ENCODE results near the gene HELLS.
A peak's percentile ranks its signal among the peaks of the same experiment; 100 is the strongest.
"Not testable (repeated sequence)": the region's sequence is repeated elsewhere in the genome, so short reads cannot be mapped to it uniquely, and the experiment has no call there.

HELLS gene

DNA sequence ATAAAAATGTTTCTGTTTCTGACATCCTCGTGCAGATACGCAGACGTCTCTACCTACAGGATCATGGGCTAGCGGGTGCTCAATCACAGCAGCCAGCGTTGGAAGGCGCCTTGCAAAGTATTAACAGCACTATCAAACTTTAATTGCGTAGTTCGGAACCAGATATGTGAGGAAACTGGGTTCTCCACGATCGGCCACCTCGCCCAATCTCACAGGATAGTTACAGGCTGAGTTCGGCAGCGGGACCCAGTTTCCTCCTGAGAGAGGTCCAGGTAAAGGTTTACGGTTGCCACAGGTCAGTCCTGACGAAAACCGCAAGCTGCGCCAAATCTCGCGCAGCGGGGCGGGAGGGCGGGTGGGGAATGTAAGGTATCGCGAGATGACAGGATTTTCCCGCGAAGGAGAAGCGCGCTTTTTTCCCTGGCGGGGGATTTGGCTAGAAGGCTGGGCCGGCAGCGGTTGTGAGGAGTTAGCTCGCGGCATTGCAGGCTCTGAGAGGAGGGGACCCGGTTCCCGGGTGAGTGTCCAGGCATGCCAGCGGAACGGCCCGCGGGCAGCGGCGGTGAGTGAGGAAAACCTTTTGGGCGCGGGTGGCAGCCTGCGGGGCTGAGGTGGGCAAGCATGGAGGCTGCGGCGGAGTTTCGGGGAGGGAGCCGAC lies at the start of gene HELLS:
TSS of gene HELLS (plus strand) at position 398 of the 658 bp plus-strand sequence. CDS start at position 532, 134 bp downstream.
- DNase-seq (ENCODE audit: low spot score): peak; percentile 74

DNA sequence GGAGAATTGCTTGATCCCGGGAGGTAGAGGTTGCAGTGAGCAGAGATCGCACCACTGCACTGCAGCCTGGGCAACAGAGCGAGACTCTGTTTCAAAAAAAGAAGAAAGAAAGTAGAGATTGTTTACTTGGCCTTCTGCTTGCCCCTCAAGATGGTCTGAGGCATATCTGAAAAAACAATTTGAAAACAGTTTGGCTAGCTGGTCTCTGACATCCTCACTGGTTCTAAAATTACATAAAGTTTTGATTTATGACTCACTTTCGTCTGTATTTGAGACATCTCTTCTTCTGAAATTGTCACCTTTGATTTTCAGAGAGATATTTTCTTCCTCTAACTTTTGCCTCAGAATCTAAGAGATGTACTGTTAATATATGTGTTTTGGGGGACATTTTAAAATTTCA lies 49.6 kb upstream of the HELLS start:
- DNase-seq (ENCODE audit: low spot score): no peak

DNA sequence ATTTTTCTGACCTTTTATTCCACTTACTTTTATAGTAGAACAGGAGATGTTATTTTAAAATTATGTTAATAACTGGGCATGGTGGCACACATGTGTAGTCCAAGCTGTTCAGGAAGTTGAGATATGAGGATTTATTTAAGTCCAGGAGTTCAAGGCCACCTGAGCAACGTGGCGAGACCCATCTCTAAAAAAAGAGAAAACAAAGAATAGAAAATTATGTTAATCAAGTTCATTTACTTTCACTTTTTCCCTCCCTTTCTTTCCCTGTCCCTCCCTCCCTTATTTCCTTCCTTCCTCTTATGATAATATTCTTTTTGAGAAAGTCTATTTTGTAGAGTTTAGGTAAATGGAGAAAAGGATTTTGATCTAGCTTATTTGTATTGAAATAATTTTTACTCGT lies 48.9 kb upstream of the HELLS start:
- DNase-seq (ENCODE audit: low spot score): no peak

DNA sequence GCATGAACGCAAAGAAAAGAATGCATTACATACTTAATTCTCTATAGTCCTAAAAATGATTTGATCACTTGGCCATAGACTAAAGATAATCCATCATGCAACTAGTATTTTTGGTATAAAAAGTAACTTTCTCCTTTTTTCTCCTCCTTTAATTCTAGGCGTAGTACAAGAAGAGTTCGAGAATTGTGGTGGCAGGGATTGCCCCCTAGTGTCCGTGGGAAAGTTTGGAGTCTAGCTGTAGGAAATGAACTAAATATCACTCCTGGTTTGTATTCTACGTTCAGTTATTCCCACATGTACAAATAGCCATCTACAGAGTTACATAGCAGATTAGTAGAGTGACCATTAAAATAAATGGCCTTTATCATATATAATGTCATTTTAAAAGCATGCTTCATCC lies 45.5 kb upstream of the HELLS start:
- no peak for DNase-seq (ENCODE audit: low spot score)

DNA sequence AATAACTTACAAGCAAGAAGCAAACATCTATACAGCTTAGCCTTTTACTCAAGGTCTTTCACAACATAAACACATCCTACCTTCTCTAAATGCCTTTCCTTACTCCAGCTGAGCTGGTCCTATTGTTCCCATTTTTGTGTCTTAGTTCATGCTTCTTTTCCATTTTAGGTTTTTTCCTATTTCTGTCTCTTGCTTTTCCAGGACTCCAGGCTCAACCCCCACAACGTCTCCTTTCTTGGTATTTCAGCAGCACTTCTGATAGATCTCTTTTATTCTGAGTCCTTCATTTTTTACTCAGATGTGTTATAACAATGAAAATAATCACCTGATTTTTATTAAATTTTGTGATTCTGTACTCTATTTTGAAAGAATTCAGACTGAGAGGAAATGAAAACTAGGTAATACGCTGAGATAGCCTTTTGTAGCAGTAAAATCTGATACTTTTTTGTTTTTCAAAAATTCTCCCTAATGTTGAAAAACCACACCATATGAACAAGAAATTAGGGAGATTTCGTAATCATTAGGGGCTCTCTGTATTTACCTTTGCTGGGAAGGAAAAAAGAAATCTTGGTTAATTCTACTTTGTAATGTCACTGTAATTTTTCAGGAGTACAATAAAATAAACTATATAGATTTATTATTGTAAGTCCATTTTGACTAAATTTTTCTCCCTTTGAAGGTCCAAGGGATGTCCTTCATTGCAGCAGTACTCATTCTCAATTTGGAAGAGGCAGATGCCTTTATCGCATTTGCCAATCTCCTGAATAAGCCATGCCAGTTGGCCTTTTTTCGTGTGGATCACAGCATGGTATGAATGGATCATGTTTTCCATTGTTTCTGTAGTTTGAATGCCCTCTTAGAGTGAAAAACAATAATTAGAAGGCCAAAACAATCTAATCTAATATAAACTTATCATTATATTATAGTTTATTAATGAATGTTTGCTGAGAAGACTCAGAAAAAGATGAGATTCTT lies 24.0 kb upstream of the HELLS start:
- no peak for DNase-seq (ENCODE audit: low spot score)

DNA sequence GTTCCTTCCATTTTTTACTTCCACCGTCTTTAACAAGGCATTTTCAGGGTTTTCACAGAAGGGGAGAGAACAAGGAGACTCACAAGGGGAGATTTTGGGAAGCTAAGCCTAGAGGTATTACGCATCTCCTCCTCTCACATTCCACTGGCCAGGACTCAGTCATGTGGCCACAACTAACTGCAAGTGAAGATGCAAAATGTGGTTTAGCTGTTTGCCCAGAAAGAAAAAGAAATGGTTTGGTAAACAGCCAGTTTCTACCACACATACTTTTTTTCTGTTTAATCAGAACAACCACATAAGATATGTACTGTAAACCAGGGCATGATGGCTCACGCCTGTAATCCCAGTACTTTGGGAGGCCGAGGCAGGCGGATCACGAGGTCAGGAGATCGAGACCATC lies 21.4 kb upstream of the HELLS start:
- no peak for DNase-seq (ENCODE audit: low spot score)

DNA sequence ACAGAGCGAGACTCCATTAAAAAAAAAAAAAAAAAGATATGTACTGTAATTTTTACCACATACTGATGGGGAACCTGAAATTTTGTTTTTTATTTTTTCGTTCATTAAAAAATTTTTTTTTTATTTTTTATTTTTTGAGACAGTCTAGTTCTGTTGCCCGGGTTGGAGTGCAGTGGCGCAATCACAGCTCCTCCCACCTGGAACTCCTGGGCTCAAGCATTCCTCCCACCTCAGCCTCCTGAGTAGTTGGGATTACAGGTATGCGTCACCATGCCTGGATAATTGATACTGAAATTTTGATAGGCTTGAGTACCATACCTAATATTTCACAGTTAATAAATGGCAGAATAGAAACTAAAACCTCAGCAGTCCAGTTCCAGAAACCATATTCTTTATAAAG lies 20.9 kb upstream of the HELLS start:
- DNase-seq (ENCODE audit: low spot score): no peak

DNA sequence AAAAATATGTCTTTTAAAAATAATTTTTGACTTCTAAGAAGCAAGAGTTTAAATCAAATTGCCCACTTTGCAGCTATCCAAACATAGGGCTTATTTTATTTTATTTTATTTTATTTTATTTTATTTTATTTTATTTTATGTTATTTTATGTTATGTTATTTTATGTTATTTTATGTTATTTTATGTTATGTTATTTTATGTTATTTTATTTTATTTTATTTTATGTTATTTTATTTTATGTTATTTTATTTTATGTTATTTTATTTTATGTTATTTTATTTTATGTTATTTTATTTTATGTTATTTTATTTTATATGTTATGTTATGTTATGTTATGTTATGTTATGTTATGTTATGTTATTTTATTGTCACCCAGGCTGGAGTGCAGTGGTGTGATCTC lies 14.0 kb upstream of the HELLS start:
- DNase-seq (ENCODE audit: low spot score): not testable (repeated sequence)

DNA sequence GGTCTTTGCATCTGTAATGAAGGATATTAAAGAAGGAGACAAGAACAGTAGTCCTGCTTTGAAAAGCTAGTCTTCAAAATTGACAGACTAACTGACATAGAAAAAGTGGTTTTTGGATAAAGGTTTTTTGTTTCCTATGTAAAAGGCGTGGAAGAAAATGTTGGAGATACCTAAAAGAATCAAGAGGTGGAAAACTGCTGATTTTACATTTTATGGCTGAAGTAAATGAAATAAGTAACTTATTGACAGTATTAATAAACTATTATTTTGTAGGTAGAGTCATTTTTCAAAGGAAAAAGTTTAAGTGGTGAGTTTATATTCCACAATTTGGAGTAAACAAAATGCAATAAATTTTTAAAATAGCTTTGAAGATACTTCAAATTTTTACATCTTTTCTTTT lies 12.6 kb upstream of the HELLS start:
- no peak for DNase-seq (ENCODE audit: low spot score)

DNA sequence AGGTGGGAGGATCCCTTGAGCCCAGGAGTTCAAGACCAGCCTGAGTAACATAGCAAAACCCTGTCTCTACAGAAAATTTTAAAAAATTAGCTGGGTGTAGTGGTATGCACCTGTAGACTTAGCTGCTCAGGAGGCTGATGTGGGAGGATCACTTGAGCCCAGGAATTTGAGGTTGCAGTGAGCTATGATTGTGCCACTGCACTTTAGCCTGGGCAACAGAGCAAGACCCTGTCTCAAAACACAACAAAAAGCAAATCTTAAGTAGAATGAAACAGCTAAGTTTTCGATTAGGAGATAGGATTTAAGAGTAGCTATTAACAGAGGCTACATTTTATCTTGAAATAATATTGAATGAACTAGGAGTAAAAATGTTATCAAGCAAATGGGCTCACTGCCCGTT lies 3.3 kb upstream of the HELLS start:
- DNase-seq (ENCODE audit: low spot score): not testable (repeated sequence)

DNA sequence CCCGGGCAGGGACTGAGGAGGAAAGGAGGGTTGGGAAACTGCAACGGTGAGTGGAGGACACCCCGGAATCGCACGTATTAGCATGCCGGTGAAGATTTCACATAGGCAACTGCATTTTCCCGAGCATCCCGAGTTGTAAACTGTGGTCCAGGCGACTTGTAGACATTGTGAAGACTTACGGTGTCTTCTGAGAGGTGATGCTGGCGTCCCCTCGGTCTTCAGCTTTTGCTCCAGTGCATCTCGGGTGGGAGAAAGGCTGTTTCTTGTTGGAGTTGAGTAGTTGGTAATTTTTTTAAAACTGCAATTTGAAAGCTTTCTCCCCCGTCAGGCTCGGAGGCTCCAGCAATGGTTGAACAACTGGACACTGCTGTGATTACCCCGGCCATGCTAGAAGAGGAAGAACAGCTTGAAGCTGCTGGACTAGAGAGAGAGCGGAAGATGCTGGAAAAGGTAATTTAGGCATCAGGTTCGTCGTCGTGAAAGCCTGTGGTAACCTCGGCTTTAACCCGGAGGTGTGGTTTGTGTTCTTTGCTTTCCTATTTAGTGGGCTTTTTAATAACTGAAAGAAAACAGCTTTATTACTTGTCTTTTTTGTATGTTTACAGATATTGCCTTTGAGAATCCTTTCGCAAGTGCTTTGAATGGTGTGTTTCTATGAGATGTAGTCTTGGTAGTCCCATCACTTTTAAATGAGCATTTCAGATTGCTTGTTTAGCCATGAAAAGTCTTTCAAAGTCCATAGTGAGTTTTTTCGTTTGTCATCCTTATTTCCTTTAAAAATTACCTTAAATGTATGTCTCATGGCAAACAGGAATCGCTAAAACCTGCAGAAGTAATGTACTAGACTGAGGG lies 687 bp downstream of the HELLS start:
- DNase-seq (ENCODE audit: low spot score): peak; percentile 1

DNA sequence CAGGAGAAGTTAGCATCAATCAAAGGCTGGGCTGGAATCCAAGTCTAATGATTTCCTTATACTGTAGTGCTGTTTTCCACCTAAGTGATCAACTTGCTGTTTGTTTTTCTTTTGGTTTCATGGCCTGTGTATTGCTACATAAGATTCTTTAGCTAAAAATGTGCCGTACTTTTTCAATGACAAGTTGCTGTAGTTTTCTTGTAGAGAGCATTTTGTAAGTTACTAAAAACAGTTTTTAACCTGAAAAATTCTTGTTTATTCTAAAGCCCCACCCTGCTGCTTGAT lies 1.3 kb downstream of the HELLS start:
- no peak for DNase-seq (ENCODE audit: low spot score)

DNA sequence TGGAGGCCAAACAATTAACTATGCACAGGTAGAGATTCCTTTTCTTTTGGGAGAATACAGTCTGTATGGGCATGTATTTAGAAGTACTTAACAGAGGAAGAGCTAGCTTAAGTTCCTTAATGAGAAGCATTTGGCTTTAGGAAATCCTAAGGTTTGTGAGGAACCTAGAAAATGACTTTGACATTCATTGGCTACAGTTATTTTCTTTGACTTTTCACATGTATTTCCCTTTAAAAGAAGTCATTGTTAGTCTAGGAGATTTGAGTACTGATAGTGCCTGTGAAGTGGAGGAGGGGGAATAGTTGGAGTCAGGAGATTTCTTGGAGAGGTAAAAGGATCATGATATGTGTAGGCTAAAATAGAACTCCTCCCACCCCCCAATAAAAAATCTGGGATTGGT lies 3.6 kb downstream of the HELLS start:
- DNase-seq (ENCODE audit: low spot score): no peak

DNA sequence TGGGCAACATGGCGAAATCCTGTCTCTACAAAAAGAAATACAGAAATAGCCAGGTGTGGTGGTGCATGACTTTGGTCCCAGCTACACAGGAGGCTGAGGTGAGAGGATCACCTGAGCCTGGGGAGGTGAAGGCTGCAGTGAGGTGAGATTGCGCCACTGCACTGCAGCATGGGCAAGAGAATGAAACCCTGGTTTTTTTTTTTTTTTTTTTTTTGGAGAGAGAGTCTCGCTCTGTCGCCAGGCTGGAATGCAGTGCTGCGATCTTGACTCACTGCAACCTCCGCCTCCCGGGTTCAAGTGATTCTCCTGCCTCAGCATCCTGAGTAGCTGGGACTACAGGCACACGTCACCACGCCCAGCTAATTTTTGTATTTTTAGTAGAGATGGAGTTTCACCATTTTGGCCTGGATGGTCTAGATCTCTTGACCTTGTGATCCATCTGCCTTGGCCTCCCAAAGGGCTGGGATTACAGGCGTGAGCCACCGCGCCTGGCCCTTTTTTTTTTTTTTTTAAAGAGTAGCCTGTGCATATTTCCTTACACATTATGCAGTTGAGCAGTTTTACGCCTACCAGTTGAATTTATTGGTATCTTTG lies 22.2 kb downstream of the HELLS start:
- DNase-seq (ENCODE audit: low spot score): not testable (repeated sequence)

DNA sequence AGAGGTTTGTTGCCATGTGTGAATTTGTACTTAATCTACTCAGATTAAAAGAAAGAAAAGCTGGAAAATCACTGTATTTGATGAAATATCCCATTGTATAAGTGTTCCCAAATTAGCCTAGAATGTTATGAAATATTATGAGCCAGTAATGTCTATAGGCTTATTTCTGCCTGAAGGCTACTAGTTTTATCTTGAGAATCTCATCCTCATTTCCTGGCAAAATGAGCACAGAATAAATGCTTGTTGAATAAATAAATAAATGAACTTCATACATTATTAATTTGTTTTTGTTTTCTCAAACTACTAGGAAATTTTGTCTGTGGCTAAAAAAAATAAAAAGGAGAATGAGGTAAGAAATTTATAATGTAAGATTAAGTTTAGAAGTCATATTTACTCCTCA lies 25.5 kb downstream of the HELLS start:
- DNase-seq (ENCODE audit: low spot score): no peak

DNA sequence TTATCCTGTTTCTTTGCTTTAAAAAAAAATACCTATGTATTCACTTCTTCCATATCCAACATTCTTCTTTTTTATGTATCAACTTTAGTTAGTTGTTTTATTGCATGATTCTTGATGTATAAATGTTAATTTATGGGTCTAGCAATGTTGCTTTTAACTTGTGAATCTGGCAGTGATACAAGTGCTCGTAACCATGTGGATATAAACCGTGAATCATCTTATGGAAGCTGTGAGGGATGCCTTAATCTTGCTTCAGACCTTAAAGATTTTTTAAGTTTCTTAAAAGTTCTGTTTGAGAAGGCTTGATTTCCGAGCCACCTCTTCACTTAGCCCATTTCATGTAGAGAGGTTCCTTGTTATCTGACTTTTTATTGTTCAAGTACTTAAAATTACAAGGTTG lies 25.9 kb downstream of the HELLS start:
- no peak for DNase-seq (ENCODE audit: low spot score)

DNA sequence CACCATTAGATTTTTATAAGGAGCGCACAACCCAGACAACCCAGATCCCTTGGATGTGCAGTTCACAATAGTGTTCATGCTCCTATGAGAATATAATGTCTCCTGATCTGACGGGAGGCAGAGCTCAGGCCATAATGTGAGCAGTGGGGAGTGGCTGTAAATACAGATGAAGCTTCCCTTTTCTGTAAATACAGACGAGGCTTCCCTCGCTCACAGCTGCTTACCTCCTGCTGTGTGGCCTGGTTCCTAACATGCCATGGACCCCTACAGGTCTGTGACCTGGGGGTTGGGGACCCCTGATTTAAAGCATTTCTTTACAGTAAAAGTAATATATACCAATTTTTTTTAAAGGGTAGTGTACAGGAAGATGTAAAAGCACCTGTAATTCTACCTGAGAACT lies 33.2 kb downstream of the HELLS start:
- DNase-seq (ENCODE audit: low spot score): no peak

DNA sequence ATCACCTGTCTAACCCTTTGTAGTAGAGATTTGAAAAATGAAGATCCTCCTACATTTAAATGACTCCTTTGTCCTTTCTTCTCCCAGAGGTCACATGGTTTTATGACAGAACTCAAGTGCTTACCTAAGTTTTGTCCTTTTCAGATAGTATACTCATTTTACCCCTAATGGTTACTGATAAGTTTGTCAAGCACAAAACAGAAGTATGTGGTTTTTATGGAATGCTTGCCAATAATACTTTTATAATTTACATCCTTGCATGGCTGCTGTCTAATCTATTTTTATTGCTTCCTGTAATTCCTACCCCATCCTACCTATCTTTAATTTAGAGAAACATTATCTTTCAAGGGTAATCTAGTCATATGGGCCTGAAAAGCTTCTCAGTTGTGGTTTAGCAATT lies 37.5 kb downstream of the HELLS start:
- no peak for DNase-seq (ENCODE audit: low spot score)

DNA sequence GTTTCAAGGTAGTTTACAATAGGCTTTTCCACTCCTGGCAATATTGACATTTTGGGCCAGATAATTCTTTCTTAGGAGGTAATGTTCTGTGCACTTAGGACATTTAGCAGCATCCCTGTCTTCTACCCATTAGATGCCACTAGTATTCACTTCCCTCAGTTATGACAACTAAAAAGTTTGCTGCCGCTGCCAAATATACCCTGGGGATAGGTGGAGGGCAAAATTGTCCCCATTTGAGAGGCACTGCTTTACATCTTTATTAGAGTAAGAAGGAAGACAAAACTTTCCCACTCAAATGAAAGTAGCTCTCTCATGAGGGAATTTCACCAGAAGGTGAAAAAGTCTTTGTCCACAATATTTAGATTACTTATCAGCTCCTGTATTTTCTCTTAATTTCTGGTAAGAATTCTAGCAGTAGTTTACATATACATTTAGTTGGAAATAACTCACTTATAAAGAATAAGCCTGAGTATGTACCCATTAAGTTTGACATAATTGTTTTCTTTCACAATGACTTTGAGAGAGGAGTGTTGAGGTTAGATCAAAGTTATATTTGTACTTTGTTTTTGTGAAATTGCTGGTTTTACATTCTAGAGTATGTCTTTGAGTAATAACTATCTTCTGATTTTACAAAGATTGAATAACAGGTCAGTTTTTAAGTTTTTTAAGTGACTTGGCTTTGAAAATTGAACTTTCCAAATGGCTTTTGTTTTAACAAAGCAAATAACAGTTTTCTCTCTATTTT lies 46.0 kb downstream of the HELLS start:
- no peak for DNase-seq (ENCODE audit: low spot score)

DNA sequence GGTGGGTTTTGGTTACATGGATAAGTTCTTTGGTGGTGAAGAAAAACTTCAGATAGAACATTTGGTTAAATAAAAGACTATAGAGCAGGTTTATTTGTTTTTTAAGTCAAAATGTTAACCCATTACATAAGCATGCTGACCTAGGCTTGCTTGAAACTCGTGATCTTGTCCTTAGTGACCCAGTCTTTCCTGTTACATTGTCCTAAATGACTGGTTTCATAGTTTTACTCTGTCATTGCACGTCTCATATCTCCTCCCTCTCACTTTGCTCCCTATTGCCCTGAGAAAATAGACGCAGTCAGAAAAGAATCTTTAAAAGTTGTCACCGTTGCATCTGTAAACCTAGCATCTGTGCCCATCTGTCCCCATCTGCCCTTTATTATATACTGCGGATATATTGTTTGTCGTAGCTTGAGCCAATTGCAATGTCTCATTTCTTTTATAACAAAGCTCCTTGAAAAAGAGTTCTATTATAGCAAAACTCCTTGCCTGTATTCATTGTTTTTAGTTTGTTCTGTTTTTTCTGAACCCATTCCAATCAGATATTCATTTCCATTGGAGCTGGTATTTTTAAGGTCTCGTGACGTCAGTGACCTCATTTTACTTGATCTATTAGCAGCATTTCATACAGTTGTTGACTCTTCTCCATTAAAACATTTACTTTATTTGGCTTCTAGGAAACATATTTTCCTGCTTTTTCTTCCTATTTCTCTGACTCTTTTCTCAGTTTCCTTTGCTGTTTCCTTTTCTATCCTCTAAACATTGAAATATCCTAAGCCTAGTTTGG lies 57.3 kb downstream of the HELLS start:
- no peak for DNase-seq (ENCODE audit: low spot score)

DNA sequence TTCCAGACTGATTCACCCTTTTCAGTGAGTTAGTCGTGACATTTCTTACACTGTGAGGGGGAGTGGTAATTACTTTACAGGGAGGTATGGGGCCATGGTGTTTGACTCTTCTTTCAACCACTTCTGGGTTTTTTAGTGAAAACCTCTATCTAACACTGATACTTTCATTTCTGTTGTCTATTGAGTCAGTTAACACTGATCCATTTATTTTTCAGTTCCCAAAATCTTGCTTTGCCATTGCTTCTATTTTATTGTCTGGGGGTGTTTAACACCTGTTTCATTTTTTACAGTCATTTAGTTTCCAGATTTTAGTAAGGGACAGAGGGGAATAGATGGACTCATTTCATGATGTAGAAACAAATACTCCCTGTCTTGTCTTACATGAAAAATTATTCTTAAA lies 61.5 kb downstream of the HELLS start:
- no peak for DNase-seq (ENCODE audit: low spot score)

All from CD4-positive, alpha-beta T cell treated with Interleukin-2 at 100 ng/mL for 4 hours (primary cell).